GM12878 (cell line): ENCODE measurements around the gene CHCHD1. TPM values are rescaled to one million over a fixed set of nuclear protein-coding genes. Genes with fewer than 3 reads are reported as not detected.

Source experiments
- ATAC-seq: fragments of 200-7000 bp; cut with Tn5 transposase; 3 replicates; pipeline ENCODE4 v1.9.1; 2020; ENCODE audit warnings: mild to moderate bottlenecking, moderate library complexity
- BruUV-seq: library from RNA; stranded (reverse); fragments of 400-500 nt; replicated peaks from 2 replicates; lab custom pipeline; 2021; lab: Mats Ljungman, UMichigan
- CTCF ChIA-PET: fragments of 300-600 bp; sonication (Branson Sonifier 250); formaldehyde crosslinking; extraction: SDS; loops from one replicate; lab custom pipeline; 2021; ENCODE audit warnings: inconsistent platforms; lab: Yijun Ruan, JAX
- POLR2A ChIA-PET: fragments of 350-600 bp; formaldehyde crosslinking; extraction: SDS; loops from one replicate; lab custom pipeline; 2021; ENCODE audit warnings: inconsistent platforms; lab: Charles Lee
- RAD21 ChIA-PET: fragments of 300-600 bp; sonication (Branson Sonifier 250); formaldehyde crosslinking; loops from one replicate; lab custom pipeline; 2023; ENCODE audit warnings: antibody characterized with exemption; ENCODE audit not compliant: unreplicated experiment; lab: Charles Lee
- SMC1A ChIA-PET: fragments of 300-600 bp; sonication (Branson Sonifier 250); formaldehyde crosslinking; loops from one replicate; lab custom pipeline; 2023; ENCODE audit not compliant: unreplicated experiment, uncharacterized antibody; lab: Charles Lee
- DNase-seq: peaks from one replicate; pipeline ENCODE4 v3.0.0-alpha.2; 2011; ENCODE audit warnings: low read depth, low spot score
- FAIRE-seq: peaks from 3 replicates; lab custom pipeline; 2011; peaks lifted over from hg19 to GRCh38; lab: Jason Lieb, UNC
- H2AFZ ChIP-seq: 2 replicates; pipeline ENCODE4 v1.6.0; 2011; ENCODE audit warnings: low read depth, low read length, control low read depth; ENCODE audit not compliant: control insufficient read depth
- H3K27ac ChIP-seq: 2 replicates; pipeline ENCODE4 v1.5.1; 2011; ENCODE audit warnings: control low read depth; ENCODE audit not compliant: control insufficient read depth, insufficient read depth
- H3K27me3 ChIP-seq, 2 experiments: replicated peaks in 1 of 2; 2 replicates each; pipeline versions ENCODE4 v1.6.0 to v1.6.1; 2011; ENCODE audit warnings: low read length in 1 of 2; ENCODE audit not compliant: control insufficient read depth in 2 of 2, insufficient read depth in 2 of 2
- H3K36me3 ChIP-seq, 2 experiments: 2 replicates each; pipeline ENCODE4 v1.5.1; 2011; ENCODE audit warnings: low read length in 1 of 2; ENCODE audit not compliant: control insufficient read depth in 2 of 2, insufficient read depth in 2 of 2
- H3K4me1 ChIP-seq: 2 replicates; pipeline ENCODE4 v1.6.1; 2011; ENCODE audit warnings: mild to moderate bottlenecking, low read length, moderate library complexity, mixed read lengths; ENCODE audit not compliant: control insufficient read depth, insufficient read depth
- H3K4me2 ChIP-seq: 2 replicates; pipeline ENCODE4 v1.6.0; 2011; ENCODE audit warnings: control low read depth; ENCODE audit not compliant: control insufficient read depth, insufficient read depth
- H3K4me3 ChIP-seq: fragments of 200-600 bp; sonication (generic); 2 replicates; pipeline ENCODE4 v1.5.1; 2016
- H3K79me2 ChIP-seq: 2 replicates; pipeline ENCODE4 v1.6.0; 2011; ENCODE audit warnings: low read length; ENCODE audit not compliant: control insufficient read depth, insufficient read depth
- H3K9ac ChIP-seq: 2 replicates; pipeline ENCODE4 v1.8.0; 2011; ENCODE audit warnings: low read length, control low read depth, mixed read lengths; ENCODE audit not compliant: control insufficient read depth, insufficient read depth
- H3K9me3 ChIP-seq: replicated peaks from 3 replicates; pipeline ENCODE4 v1.5.1; 2011; ENCODE audit warnings: mild to moderate bottlenecking, low read length; ENCODE audit not compliant: control insufficient read depth, insufficient read depth
- H4K20me1 ChIP-seq: 2 replicates; pipeline ENCODE4 v1.6.0; 2011; ENCODE audit not compliant: control insufficient read depth, insufficient read depth
- CUX1 ChIP-seq: IDR thresholded peaks from 2 replicates; pipeline ENCODE4 v1.6.1; 2012; ENCODE audit warnings: improper control_type of control experiment, low read depth, low read length; ENCODE audit not compliant: insufficient replicate concordance
- IKZF2 ChIP-seq, 2 experiments: fragments of 450-650 bp; IDR thresholded peaks; 2 replicates each; pipeline ENCODE4 v1.6.1; 2017; ENCODE audit warnings: mild to moderate bottlenecking in 2 of 2, moderate library complexity in 2 of 2
- KLF5 ChIP-seq: fragments of 450-650 bp; IDR thresholded peaks from 2 replicates; pipeline ENCODE4 v1.6.1; 2014; ENCODE audit warnings: mild to moderate bottlenecking; ENCODE audit not compliant: partially characterized antibody
- POLR2A ChIP-seq: IDR thresholded peaks from 2 replicates; pipeline ENCODE4 v1.6.1; 2011; ENCODE audit warnings: low read depth, mild to moderate bottlenecking, low read length
- POLR2AphosphoS5 ChIP-seq: IDR thresholded peaks from 2 replicates; pipeline ENCODE4 v1.6.1; 2011; ENCODE audit warnings: mild to moderate bottlenecking, low read length, inconsistent platforms
- WGBS: methylation state at CpG from one replicate; pipeline ENCODE4 v1.1.6; 2016; ENCODE audit warnings: low lambda C conversion rate; ENCODE audit not compliant: insufficient replicate concordance, insufficient coverage; ENCODE audit errors: missing lambda C conversion rate; 5-methylcytosine and 5-hydroxymethylcytosine counted together
- in situ Hi-C: fragments of 300-500 bp; cut with MboI; formaldehyde crosslinking; loops from 9 replicates; pipeline ENCODE4 v1.14.3; 2018; ENCODE audit warnings: mixed read lengths
- intact Hi-C: fragments of 100-400 bp; cut with micrococcal nuclease; formaldehyde crosslinking; loops from one replicate; pipeline ENCODE4 v1.14.2; 2022; ENCODE audit not compliant: unreplicated experiment
- polyA plus RNA-seq, 11 experiments: library from polyadenylated mRNA; depleted of rRNA in 4 of 11; unstranded in 6 of 11; stranded (reverse) in 5 of 11; fragments of >200 nt; fragmentation: Nextera tagmentation in 4 of 11; fragmentation: Illumina TruSeq in 1 of 11; extraction: Ambion mirVana in 4 of 11; extraction: Trizol in 1 of 11; gene quantifications; 1 replicate in 1 of 11; 2 replicates in 10 of 11; pipeline versions ENCODE4 v1.2.1 to v1.2.3, GENCODE V29; 2011 to 2016; ENCODE audit warnings: inconsistent platforms in 2 of 11, missing spikeins in 2 of 11, low read depth in 1 of 11
- total RNA-seq, 4 experiments: library from RNA; depleted of rRNA in 3 of 4; stranded (reverse); fragments of >200 nt in 3 of 4; fragmentation: Illumina TruSeq in 1 of 4; extraction: Trizol in 1 of 4; gene quantifications; 2 replicates each; pipeline versions ENCODE4 v1.2.1 to v1.2.3, GENCODE V29; 2013 to 2021

CHCHD1 gene
- total and polyA plus RNA-seq, 10 of the 15 experiments (the other 5 are each of a cell fraction or from before 2014, with no cell fraction given), result 35.0 to 132 (median 70.0) TPM

- TF ChIP-seq POLR2A, result peak; percentile 5; the same call in 1 of the 2 replicates
- no peak for TF ChIP-seq POLR2AphosphoS5
- no peak for TF ChIP-seq CUX1
- no peak for TF ChIP-seq KLF5
Observed at GRCh38 chr10:73768881-73769280, 13.0 kb upstream of the CHCHD1 start (continued).

GRCh38 chr10:73769396-73769795, 12.5 kb upstream of the CHCHD1 start:
- no peaks in the 10 kb centered on the region for H4K20me1 ChIP-seq
- no peak overlapping the region for H2AFZ ChIP-seq
- CTCF ChIA-PET, result interaction anchor here (1.2 to 1.6 kb wide), 2 partner anchors 10 to 83 kb away, joined by 3 read pairs; no protein-coding TSS in a partner anchor
- no peak overlapping the region for H3K27ac ChIP-seq
- TF ChIP-seq POLR2A (peak; percentile 50; the same call in 1 of the 2 replicates), IKZF2 (IDR thresholded peaks at IDR 0.05) (no peak)
- TF ChIP-seq, all 136 proteins: peak for 1
- ChIA-PET POLR2A (interaction anchor here (3.1 to 6.8 kb wide), 2 partner anchors 12 kb away, joined by 15 to 63 read pairs; partner anchors contain the start of gene CHCHD1), RAD21 (interaction anchor here (1.4 to 2.4 kb wide), 2 partner anchors 10 to 25 kb away, joined by 5 to 8 read pairs; partner anchors contain the start of gene SEC24C), SMC1A (interaction anchor here (1.1 to 5.8 kb wide), 3 partner anchors 23 to 38 kb away, joined by 3 to 29 read pairs (median 3); partner anchors contain the start of gene SEC24C)
- no peak overlapping the region for H3K9ac ChIP-seq
- BruUV-seq, result no TSS peak
- H3K4me1 ChIP-seq, result peaks cover 5% of the 10 kb centered on the region
- H3K4me3 ChIP-seq, result no peak overlapping the region
- no peak for FAIRE-seq
- ATAC-seq, result no peak
- in situ Hi-C loops, result no loop called here
- no peak for DNase-seq
- intact Hi-C loops, result no loop called here
- peaks cover 29% of the 10 kb centered on the region for H3K79me2 ChIP-seq
- H3K36me3 ChIP-seq, result peaks cover 24 to 59% of the 10 kb centered on the region in 2 experiments
- H3K4me2 ChIP-seq, result no peak overlapping the region
- WGBS, result 92% methylated on average over 5 of the region's 5 CpGs
- no peaks in the 10 kb centered on the region for H3K27me3 ChIP-seq
- no peaks in the 10 kb centered on the region for H3K9me3 ChIP-seq
